ENCODE results near the gene IARS2. TPM values are rescaled to one million over a fixed set of nuclear protein-coding genes. Genes with fewer than 3 reads are reported as not detected.

Gene IARS2
- polyA plus RNA-seq, 1 experiment, result 33.8 TPM

DNA sequence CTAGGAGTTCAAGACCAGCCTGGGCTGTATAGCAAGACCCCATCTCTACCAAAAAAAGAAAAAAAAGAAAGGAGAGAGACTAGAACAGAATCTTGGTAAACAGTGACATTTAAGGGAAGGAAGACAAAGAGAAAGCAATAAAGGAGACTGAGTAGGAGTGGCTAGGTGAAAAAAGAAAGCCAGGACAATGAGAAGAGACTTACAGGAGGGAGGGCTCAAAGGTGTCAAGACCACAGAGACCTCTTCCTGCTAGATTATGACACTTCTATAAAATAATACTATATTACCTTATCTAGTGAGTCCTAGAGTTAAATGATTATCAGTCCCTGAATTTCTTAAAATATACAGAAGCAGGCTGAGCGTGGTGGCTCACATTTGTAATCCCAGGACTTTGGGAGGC is 37.6 kb upstream of the IARS2 start:
- Histone ChIP-seq H3K4me3 (ENCODE audit: low read depth, low read length) (no peak overlapping the region), H3K9me3 (ENCODE audit: control insufficient read depth, insufficient read depth, low read length) (no peaks in the 10 kb centered on the region), H3K27me3 (ENCODE audit: control insufficient read depth, insufficient read depth, low read length) (no peaks in the 10 kb centered on the region), H3K27ac (ENCODE audit: low read depth, low read length) (no peak overlapping the region)
- no peak for DNase-seq (ENCODE audit: low read depth, low spot score)
- TF ChIP-seq, protein P1, sequence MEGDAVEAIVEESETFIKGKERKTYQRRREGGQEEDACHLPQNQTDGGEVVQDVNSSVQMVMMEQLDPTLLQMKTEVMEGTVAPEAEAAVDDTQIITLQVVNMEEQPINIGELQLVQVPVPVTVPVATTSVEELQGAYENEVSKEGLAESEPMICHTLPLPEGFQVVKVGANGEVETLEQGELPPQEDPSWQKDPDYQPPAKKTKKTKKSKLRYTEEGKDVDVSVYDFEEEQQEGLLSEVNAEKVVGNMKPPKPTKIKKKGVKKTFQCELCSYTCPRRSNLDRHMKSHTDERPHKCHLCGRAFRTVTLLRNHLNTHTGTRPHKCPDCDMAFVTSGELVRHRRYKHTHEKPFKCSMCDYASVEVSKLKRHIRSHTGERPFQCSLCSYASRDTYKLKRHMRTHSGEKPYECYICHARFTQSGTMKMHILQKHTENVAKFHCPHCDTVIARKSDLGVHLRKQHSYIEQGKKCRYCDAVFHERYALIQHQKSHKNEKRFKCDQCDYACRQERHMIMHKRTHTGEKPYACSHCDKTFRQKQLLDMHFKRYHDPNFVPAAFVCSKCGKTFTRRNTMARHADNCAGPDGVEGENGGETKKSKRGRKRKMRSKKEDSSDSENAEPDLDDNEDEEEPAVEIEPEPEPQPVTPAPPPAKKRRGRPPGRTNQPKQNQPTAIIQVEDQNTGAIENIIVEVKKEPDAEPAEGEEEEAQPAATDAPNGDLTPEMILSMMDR (IDR thresholded peaks at IDR 0.05; ENCODE audit: low read depth, low read length), result no peak
- ChIA-PET POLR2A (no interaction called here), CTCF (no interaction called here)

DNA sequence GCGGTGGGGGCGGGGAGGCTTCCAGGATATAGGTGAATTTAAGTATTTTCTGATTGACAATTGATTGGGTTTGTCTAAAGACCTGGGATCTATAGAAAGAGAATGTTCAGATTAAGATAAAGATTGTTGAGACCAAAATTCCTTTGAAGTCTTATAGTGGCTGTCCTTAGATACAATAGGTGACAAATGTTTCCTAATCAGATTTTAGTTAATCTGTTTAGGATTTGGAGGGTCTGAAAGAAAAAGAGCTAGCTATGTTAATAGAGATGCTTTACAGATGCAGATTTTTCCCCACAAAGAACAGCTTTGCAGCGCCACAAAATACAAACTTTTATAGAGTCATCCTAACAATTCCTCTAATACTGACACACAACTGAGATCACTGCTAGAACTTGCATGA is 33.1 kb upstream of the IARS2 start:
- POLR2A ChIA-PET, result interaction anchor here (0.7 kb wide), 1 partner anchor 22 kb away, joined by 3 read pairs; no protein-coding TSS in a partner anchor

DNA sequence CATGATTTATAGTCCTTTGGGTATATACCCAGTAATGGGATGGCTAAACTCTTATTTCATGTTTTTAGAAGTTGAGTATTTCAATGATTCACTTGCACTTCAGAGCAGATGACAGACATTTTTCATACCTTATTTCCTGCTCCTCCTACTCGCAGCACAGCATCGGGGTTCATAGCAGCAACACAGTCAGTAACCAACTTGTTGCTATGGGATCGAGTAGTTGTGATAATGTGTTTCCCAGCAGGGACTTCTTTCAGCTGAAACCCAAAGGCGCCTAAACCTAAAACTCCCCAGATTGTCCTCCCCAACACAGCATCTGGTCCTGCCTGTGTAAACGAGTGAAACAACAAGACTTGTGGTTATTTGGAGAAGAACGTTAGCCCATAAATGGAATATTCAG is 31.3 kb upstream of the IARS2 start:
- Histone ChIP-seq H3K27me3 (ENCODE audit: control insufficient read depth, insufficient read depth, low read length) (no peaks in the 10 kb centered on the region), H3K9me3 (ENCODE audit: control insufficient read depth, insufficient read depth, low read length) (no peaks in the 10 kb centered on the region), H3K27ac (ENCODE audit: low read depth, low read length) (no peak overlapping the region), H3K4me3 (ENCODE audit: low read depth, low read length) (no peak overlapping the region)
- ChIA-PET CTCF (no interaction called here), POLR2A (no interaction called here)
- no peak for DNase-seq (ENCODE audit: low read depth, low spot score)
- TF ChIP-seq, protein P1 (IDR thresholded peaks at IDR 0.05; ENCODE audit: low read depth, low read length), result no peak

More for the DNA sequence above, 33.1 kb upstream of the IARS2 start:
- no peak for DNase-seq (ENCODE audit: low read depth, low spot score)
- Histone ChIP-seq H3K27ac (ENCODE audit: low read depth, low read length) (no peak overlapping the region), H3K27me3 (ENCODE audit: control insufficient read depth, insufficient read depth, low read length) (no peaks in the 10 kb centered on the region), H3K9me3 (ENCODE audit: control insufficient read depth, insufficient read depth, low read length) (no peaks in the 10 kb centered on the region), H3K4me3 (ENCODE audit: low read depth, low read length) (no peak overlapping the region)
- CTCF ChIA-PET, result no interaction called here
- TF ChIP-seq, protein P1 (IDR thresholded peaks at IDR 0.05; ENCODE audit: low read depth, low read length), result no peak

DNA sequence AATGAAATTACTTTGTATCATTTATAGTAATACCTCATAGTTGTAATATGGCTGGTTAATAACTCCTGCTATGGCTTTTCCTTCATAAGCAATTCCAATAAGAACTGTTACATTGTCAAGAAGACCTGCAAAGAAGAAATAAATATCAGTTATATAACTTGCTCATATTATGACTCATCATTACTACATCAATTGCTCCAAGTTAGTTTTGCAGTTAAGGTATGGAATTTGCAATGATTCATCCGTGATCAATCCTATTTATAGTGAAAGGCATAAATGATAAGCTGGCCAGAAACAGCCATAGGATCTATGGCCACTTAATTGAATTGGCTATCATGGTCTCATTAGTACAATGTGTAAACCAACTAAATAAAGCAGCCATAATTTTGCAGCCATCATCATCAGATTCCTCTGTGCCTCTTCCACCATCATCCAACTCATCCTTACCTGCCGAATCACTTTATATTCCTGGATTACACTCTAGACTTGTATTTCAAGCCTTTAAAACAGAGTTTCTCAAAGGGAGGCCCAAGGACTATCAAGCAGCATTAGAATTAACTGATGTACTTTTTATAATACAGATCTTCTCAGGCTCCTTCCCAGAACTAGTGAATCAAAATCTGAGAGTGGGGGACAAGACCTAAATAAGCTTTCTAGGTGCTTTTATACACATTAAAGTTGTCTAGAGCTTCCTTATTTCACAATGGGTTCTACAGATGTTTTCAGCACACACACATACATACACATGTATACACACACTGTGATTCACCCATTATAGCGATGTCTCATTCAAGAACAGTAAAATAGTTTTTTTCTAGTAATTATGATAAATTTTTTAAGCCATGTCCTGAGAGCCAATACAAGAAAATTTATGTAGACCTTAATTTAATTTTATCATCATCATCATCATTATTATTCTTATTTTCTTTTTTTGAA is 26.4 kb upstream of the IARS2 start:
- Histone ChIP-seq H3K9me3 (ENCODE audit: control insufficient read depth, insufficient read depth, low read length) (no peaks in the 10 kb centered on the region), H3K27ac (ENCODE audit: low read depth, low read length) (no peak overlapping the region), H3K4me3 (ENCODE audit: low read depth, low read length) (no peak overlapping the region), H3K27me3 (ENCODE audit: control insufficient read depth, insufficient read depth, low read length) (no peaks in the 10 kb centered on the region)
- TF ChIP-seq, protein P1 (IDR thresholded peaks at IDR 0.05; ENCODE audit: low read depth, low read length), result no peak
- CTCF ChIA-PET, result no interaction called here
- DNase-seq (ENCODE audit: low read depth, low spot score), result no peak
- POLR2A ChIA-PET, result interaction anchor here (1.0 kb wide), 1 partner anchor 22 kb away, joined by 3 read pairs; the partner anchor contains the start of gene BPNT1
